GM12892 (cell line): ENCODE data around the gene TSPAN4.

Source experiments
- DNase-seq: peaks from one replicate; pipeline ENCODE4 v3.0.0; 2011; ENCODE audit not compliant: insufficient read length
- FAIRE-seq: peaks from 2 replicates; lab custom pipeline; 2011; peaks lifted over from hg19 to GRCh38; lab: Jason Lieb, UNC
- POLR2A ChIP-seq: IDR thresholded peaks from 2 replicates; pipeline ENCODE4 v1.6.1; 2011; ENCODE audit warnings: low read depth, low read length, control low read depth
- POLR2AphosphoS5 ChIP-seq: IDR thresholded peaks from 2 replicates; pipeline ENCODE4 v1.6.1; 2011; ENCODE audit warnings: low read depth, low read length, control low read depth
- TAF1 ChIP-seq: IDR thresholded peaks from 2 replicates; pipeline ENCODE4 v1.6.1; 2011; ENCODE audit warnings: low read depth, mild to moderate bottlenecking, control low read depth, low read length, borderline replicate concordance

Gene TSPAN4

DNA sequence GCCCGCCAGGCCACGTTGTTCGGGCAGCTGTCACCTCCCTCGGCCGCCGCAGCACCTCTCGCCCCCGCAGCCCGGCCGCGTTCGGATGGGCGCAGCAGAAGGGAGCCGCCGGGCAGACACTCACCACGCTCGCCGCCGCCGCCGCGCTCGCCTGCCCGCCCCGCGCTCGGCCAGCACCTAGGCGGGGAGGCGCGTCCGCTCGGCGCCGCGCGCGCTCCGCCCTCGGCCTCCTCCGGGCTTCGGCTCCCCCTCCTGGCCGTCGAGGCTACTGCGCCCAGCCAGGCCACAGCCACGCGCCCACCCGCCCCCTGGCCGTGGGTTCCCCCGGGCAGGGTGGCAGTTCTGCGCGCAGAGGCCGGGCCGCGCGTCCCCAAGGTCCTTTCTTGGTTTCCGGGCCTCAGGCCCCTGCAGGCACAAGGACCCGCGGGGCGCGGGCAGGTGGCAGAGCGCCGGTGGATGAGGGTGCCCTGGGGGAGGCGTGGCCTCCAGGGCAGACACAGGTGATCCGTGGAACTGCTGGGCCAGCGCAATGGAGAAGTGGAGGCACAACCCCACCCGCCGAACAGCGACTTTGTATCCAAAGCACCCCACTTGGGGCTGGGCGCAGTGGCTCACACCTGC lies 44.4 kb upstream of the TSPAN4 start, which contains the start of gene SLC25A22:
TSS of gene SLC25A22 (minus strand) at position 189 of the 621 bp plus-strand sequence. CDS start 3,275 bp downstream, outside the sequence.
- DNase-seq, result peak; percentile 99
- TF ChIP-seq POLR2AphosphoS5 (no peak), POLR2A (peak; percentile 67; the same call in 1 of the 2 replicates), TAF1 (no peak)
- FAIRE-seq, result no peak

DNA sequence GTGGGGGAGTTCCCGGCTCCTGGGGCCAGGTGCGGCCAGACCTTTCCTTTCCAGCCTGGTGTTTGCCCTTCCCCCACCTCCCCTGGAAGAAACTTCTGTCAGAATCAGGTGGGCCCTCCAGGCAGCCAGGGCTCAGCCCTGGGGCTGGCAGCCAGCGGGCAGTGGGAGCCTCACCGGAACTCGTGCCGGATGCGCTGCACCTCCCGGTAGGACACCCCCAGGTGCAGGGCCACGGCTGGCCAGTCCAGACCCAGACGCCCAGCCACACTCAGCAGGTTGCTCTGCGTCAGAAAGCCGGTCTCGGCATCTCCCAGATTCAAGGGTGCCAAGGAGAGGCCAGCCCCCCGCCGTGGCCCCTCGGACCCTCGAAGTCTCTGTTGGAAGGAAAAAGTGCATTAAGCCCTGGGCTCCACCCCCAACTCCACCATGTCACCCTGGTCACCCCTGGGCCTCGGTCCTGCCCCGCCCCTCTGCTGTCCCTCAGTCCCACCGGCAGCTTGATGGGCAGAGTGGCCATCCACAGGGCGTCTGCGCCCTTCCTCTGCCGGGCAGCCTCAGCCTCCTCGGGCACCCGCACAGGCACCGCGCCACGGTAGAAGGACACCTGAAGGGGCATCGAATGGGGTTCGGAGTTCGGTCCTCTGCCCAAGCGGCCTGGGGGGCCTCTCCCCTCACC lies 42.9 kb upstream of the TSPAN4 start:
- no peak for FAIRE-seq
- TF ChIP-seq POLR2A, result no peak
- no peak for TF ChIP-seq TAF1
- no peak for TF ChIP-seq POLR2AphosphoS5
- DNase-seq, result no peak

DNA sequence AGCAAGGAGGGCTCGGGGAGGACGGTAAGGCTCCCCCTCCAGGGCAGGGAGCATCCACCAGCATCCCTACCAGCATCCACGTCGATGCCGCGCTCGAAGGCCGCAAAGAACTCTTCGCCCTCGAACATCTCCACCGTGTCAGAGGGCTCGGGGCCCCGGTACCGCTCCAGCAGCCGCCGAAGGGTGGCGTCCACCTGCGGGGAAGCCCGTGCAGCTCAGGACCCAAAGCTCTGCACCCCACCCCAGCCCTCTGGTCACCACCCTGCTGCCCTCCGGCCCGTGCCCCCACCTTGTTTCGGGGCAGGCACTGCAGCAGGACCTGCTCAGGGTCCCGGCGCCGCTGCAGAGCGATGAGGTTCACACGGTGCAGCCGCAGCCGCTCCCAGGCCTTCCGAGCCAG lies 42.2 kb upstream of the TSPAN4 start:
- DNase-seq (no peak), FAIRE-seq (no peak)
- TF ChIP-seq POLR2AphosphoS5 (no peak), TAF1 (no peak)

DNA sequence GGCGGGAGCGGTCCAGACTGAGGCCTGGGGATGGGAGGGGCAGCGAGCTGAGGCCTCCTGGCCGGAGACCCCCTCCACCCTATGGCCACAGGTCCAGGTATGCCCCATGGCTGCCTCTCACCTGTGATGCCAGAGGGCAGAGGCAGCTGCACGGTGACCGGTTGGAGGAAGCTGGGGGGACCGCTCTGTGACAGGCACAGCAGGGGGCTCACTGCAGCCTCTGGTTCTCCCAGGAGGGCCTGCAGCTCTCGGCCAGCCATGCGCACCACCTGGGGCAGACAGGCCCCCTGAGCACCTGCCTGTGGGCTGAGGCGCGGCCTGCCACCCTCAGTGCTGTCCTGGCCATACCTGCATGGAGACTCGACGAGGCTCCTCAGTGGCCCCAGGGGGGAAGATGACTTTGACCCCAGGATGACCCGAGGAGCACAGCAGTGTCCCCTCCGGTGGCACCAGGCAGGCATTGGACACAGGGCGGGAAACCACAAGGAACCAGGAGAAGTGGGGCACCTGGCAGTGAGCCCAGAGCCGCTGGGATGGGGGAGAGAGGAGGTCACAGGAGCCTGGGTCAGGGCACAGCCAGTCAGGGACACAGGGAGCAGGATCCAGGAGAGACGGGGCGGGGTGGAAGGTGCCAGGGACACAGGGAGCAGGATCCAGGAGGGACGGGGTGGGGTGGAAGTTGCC lies 41.4 kb upstream of the TSPAN4 start:
- DNase-seq, result no peak
- TF ChIP-seq POLR2AphosphoS5 (no peak), TAF1 (no peak), POLR2A (no peak)
- no peak for FAIRE-seq

DNA sequence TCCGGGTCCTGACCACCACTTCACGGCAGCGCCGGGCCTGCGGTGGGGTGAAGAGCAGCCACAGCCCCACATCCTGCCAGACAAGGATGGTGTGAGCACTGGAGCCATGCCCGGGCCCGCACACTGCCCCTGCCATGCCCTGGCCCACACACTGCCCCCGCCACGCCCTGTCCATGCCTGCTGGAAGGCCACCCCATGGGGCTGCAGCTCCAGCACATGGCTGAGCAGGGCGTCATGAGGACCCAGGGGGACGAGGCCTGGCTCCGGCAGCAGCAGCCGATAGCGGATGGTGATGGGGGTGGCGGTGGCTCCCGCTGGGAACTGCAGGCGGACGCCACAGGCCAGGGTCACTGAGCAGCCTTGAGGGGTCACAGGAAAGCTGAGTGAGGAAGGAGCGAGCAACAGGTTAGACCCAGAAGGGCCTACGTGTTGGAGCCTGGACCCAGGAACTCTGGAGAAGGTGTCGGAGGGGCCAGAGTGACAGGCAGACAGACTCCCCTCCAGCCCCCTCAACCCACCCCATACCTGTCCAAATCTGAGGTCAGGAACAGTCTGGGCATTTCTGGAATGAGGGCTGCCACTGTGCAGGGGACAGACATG lies 40.5 kb upstream of the TSPAN4 start:
- TF ChIP-seq TAF1, result no peak
- no peak for TF ChIP-seq POLR2A
- TF ChIP-seq POLR2AphosphoS5, result no peak
- DNase-seq (no peak), FAIRE-seq (no peak)

DNA sequence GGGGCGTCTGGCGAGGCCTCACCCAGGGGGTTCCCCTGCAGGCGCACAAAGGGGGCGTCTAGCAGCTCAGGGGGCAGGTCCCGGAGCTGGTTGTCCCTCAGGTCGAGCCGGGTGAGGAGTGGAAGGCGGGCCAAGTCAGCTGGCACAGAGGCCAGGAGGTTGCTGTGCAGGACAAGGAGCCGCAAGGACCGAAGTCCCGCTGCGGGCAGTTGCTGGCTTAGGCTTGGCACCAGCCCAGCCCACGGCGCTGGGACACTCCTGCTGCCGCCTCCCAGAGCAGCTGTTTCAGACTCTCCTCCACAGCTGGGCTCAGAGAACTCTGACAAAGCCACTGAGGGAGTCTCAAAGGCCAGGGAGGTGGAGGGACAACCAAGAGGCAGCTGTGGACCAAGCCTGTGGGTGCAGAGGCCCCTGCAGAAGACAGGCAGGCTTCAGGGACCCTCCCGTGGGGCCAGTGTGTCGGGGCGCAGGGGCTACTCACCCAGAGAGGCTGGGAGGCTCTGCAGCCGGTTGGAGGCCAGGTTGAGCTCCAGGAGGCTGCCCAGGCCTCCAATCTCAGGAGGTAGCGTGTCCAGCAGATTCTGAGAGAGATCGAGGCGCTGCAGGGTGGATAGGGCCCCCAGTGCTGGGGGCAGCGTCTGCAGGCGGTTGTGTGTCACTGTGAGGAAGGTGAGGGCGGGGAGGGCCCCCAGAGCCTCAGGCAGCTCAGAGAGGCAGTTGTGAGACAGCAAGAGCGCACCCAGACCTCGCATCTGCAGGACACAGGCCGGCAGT lies 39.8 kb upstream of the TSPAN4 start:
- TF ChIP-seq POLR2AphosphoS5 (no peak), TAF1 (no peak), POLR2A (no peak)
- no peak for DNase-seq
- FAIRE-seq, result no peak

DNA sequence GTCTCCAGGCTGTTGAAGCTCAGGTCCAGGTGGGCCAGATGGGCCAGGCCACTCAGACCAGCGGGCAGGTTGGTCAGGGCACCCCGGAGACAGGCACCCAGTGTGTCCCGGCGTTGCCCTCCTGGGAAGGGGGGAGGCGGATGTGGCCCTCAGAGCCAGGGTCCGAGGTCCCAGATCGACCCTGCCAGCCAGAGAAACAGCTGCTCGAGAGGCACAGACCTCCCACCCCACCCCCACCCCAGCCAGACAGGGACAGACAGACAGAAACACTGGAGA lies 39.2 kb upstream of the TSPAN4 start:
- no peak for TF ChIP-seq POLR2AphosphoS5
- no peak for TF ChIP-seq TAF1
- no peak for TF ChIP-seq POLR2A
- no peak for FAIRE-seq
- no peak for DNase-seq

DNA sequence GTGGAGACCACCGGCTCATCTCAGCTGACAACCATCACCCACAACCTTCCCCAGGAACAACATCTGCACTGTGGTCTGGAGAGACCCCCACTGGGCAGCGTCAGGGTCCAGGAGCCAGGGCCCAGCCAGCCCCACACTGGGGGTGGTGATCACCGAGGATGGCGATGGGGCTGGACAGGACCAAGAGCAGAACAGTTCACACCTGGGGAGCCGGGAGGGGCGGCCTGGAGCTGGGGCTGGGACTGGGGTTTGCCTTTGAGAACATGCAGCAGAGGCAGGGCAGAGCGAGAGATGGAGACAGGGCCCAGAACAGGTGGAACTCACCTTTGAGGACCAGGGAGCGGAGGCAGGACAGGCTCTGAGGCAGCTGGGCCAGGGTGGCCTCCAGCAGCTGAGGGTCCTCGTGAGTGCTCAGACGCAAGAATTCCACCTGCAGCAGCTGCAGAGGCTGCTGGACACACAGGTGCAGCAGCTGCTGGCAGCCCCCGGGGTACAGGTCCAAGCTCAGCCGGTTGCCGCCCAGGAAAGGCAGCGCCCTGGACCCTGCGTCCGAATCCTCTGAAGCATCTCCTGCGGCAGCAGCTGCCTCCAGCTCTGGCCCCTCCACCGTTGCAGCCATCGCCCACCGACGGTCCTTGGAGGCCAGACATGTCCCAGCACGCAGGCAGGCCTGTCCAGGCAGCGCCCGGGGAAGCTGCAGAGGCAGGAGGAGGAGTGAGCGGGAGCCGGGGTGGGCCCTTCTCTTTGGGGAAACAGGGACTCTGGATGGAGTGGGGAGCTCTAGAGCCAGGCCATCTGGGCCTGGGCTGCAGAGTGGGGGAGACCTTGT lies 38.7 kb upstream of the TSPAN4 start:
- FAIRE-seq, result peak; percentile 76
- TF ChIP-seq POLR2A, result no peak
- no peak for TF ChIP-seq TAF1
- TF ChIP-seq POLR2AphosphoS5, result no peak
- DNase-seq, result no peak

DNA sequence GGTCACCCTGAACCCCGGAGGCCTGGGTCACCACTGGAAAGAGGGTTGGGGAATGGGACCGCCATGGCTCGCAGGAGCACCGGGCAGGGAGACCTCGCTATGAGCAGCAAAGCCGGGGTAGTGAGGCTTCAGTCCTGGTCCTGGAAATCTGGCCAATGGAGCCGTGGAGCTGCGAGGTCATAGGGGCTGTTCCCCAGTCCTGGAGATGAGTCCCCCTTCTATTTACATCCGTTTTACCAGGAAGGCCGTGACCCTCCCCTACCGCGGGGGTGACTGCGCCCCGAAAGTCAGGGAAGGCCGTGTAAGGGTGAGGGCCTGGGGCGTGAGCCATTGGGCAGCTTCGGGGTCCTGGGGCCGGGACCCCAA lies 38.1 kb upstream of the TSPAN4 start:
- DNase-seq (no peak), FAIRE-seq (no peak)
- TF ChIP-seq POLR2AphosphoS5, result no peak
- TF ChIP-seq POLR2A, result no peak
- TF ChIP-seq TAF1, result no peak

DNA sequence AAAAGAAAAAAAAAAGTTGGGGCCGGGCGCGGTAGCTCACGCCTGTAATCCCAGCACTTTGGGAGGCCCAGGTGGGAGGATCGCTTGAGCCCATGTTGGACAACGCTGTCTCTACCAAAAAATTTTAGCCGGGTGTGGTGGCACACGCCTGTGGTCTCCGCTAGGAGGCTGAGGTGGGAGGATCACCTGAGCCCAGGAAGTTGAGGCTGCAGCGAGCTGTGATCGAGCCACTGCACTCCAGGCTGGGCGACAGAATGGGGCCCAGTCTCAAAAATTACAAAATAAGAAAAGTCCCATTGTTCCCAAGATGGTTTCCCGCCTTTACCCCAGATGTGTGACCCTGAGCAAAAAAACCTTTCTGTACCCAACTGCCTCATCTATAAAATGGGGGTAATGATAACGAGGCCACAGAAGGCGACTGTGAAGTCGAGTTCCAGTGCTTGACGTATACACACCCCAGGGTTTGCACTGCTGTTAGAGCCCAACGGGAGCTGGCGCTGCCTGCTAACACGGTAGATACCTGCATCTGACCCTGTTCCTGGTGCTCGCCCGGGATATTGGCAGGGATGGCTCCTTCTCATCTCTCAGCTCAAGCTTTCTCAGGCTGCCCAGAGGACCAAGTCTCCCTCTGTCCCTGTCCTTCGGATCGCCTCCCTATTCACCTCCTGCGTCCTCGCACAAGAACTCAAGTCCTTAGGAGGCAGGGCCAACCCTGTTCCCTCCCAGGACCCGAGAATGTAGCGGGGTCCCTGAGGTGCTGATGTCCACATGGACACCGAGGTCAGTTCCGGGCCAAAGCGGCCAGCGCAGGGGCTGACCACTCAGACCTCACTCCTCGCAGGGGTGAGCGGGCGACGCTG lies 34.0 kb upstream of the TSPAN4 start:
- peak; percentile 60 for FAIRE-seq
- TF ChIP-seq TAF1 (no peak), POLR2A (no peak), POLR2AphosphoS5 (no peak)
- DNase-seq, result no peak
